DMS 273 (cell line): ENCODE results near the gene RIN2.
"Not testable (repeated sequence)": the region's sequence is repeated elsewhere in the genome, so short reads cannot be mapped to it uniquely, and the experiment has no call there.

Experiments
- DNase-seq: peaks from one replicate; lab custom pipeline; 2025; ENCODE audit not compliant: unreplicated experiment; lab: John Stamatoyannopoulos, UW

The RIN2 gene

GRCh38 chr20:19737025-19737424 lies 21.0 kb upstream of the RIN2 start:
- DNase-seq: no peak

GRCh38 chr20:19738951-19739350 lies 19.1 kb upstream of the RIN2 start:
- DNase-seq: no peak

GRCh38 chr20:19739351-19739750 lies 18.7 kb upstream of the RIN2 start:
- DNase-seq: no peak

GRCh38 chr20:19740512-19740911 lies 17.5 kb upstream of the RIN2 start:
- no peak for DNase-seq

GRCh38 chr20:19741924-19742323 lies 16.1 kb upstream of the RIN2 start:
- peak; percentile 38 for DNase-seq

- DNase-seq: no peak
Measured at GRCh38 chr20:19742974-19743639, 15.0 kb upstream of the RIN2 start.

GRCh38 chr20:19743640-19743995 lies 14.4 kb upstream of the RIN2 start:
- no peak for DNase-seq

- DNase-seq: no peak
Measured at GRCh38 chr20:19745106-19745505, 13.0 kb upstream of the RIN2 start.

GRCh38 chr20:19745584-19745983 lies 12.5 kb upstream of the RIN2 start:
- DNase-seq: no peak

- DNase-seq: no peak
Measured at GRCh38 chr20:19746396-19746795, 11.7 kb upstream of the RIN2 start.

- DNase-seq: no peak
Measured at GRCh38 chr20:19747903-19748302, 10.2 kb upstream of the RIN2 start.

- DNase-seq: no peak
Measured at GRCh38 chr20:19748681-19749080, 9.4 kb upstream of the RIN2 start.

- DNase-seq: peak; percentile 27
Measured at GRCh38 chr20:19749618-19750071, 8.4 kb upstream of the RIN2 start.

- peak; percentile 37 for DNase-seq
Measured at GRCh38 chr20:19750101-19750606, 7.9 kb upstream of the RIN2 start.

GRCh38 chr20:19750907-19751636 lies 7.0 kb upstream of the RIN2 start:
- no peak for DNase-seq

GRCh38 chr20:19754201-19754600 lies 3.9 kb upstream of the RIN2 start:
- DNase-seq: not testable (repeated sequence)

GRCh38 chr20:19756761-19757486 lies 1.1 kb upstream of the RIN2 start:
- DNase-seq: peak; percentile 38

GRCh38 chr20:19757487-19758132 lies 448 bp upstream of the RIN2 start:
- DNase-seq: peak; percentile 95

GRCh38 chr20:19758501-19759331 lies 658 bp downstream of the RIN2 start:
- peak; percentile 77 for DNase-seq

- no peak for DNase-seq
Measured at GRCh38 chr20:19760371-19760721, 2.3 kb downstream of the RIN2 start.

- no peak for DNase-seq
Measured at GRCh38 chr20:19761326-19761725, 3.3 kb downstream of the RIN2 start.
